K562 (cell line): ENCODE data around the gene ADORA3. TPM values are rescaled to one million over a fixed set of nuclear protein-coding genes. Genes with fewer than 3 reads are reported as not detected.

Experiments used
- CREB3 ChIP-seq: fragments of 450-650 bp; conservative IDR thresholded peaks from 2 replicates; pipeline ENCODE4 v1.6.1; 2016; ENCODE audit warnings: missing genetic modification characterization, low read depth, mild to moderate bottlenecking, missing compliant biosample characterization, moderate library complexity
- ELF1 ChIP-seq: fragments of 200-800 bp; sonication (Bioruptor generic); IDR thresholded peaks from 2 replicates; pipeline ENCODE4 v1.6.1; 2016; ENCODE audit warnings: missing genetic modification characterization, missing compliant biosample characterization
- HMG20A ChIP-seq: fragments of 450-650 bp; formaldehyde crosslinking; conservative IDR thresholded peaks from 2 replicates; pipeline ENCODE4 v1.4.0; 2020; ENCODE audit warnings: mild to moderate bottlenecking, mixed read lengths
- IRF2 ChIP-seq: sonication (generic); formaldehyde crosslinking; IDR thresholded peaks from 2 replicates; pipeline ENCODE4 v1.8.1; 2022; ENCODE audit warnings: mild to moderate bottlenecking, missing genetic modification reagents
- KLF6 ChIP-seq: fragments of 250-450 bp; sonication (Bioruptor Pico); IDR thresholded peaks from 2 replicates; pipeline ENCODE4 v1.4.0; 2020; ENCODE audit warnings: mild to moderate bottlenecking, moderate library complexity, borderline replicate concordance
- MAFK ChIP-seq: IDR thresholded peaks from 2 replicates; pipeline ENCODE4 v1.6.1; 2011; ENCODE audit warnings: low read length, improper control_type of control experiment
- MTA1 ChIP-seq: fragments of 450-650 bp; IDR thresholded peaks from 2 replicates; pipeline ENCODE4 v1.6.1; 2017; ENCODE audit warnings: borderline replicate concordance
- PML ChIP-seq: IDR thresholded peaks from 2 replicates; pipeline ENCODE4 v1.6.1; 2012; ENCODE audit warnings: low read length, inconsistent platforms
- RAD21 ChIP-seq, 2 experiments: fragments of 250-450 bp in 1 of 2; fragments of 450-650 bp in 1 of 2; sonication (Bioruptor Pico) in 1 of 2; formaldehyde crosslinking in 1 of 2; IDR thresholded peaks in 1 of 2; conservative IDR thresholded peaks in 1 of 2; 2 replicates each; pipeline versions ENCODE4 v1.4.0 to v1.8.0; 2020 to 2022; ENCODE audit warnings: mild to moderate bottlenecking in 2 of 2, moderate library complexity in 1 of 2
- RUNX1 ChIP-seq: sonication (generic); IDR thresholded peaks from 2 replicates; pipeline ENCODE4 v1.6.1; 2016; ENCODE audit warnings: antibody characterized with exemption, low read depth
- STAT6 ChIP-seq: sonication (generic); formaldehyde crosslinking; IDR thresholded peaks from 2 replicates; pipeline ENCODE4 v1.8.1; 2023; ENCODE audit warnings: mild to moderate bottlenecking, missing genetic modification reagents
- SUPT5H ChIP-seq: fragments of 450-650 bp; IDR thresholded peaks from 2 replicates; pipeline ENCODE4 v1.6.1; 2016
- TFAP4 ChIP-seq: sonication (generic); formaldehyde crosslinking; IDR thresholded peaks from 2 replicates; pipeline ENCODE4 v1.8.0; 2022; ENCODE audit warnings: missing genetic modification reagents, mild to moderate bottlenecking, moderate library complexity, borderline replicate concordance
- THAP7 ChIP-seq: fragments of 250-450 bp; sonication (Bioruptor Pico); IDR thresholded peaks from 2 replicates; pipeline ENCODE4 v1.5.0; 2021
- ZBED1 ChIP-seq: IDR thresholded peaks from 2 replicates; pipeline ENCODE4 v1.6.1; 2014
- ZNF212 ChIP-seq: fragments of 450-650 bp; formaldehyde crosslinking; IDR thresholded peaks from 2 replicates; pipeline ENCODE4 v1.4.0; 2020; ENCODE audit warnings: mild to moderate bottlenecking
- ZNF324 ChIP-seq: fragments of 250-450 bp; sonication (Bioruptor Pico); IDR thresholded peaks from 2 replicates; pipeline ENCODE4 v1.4.0; 2020; ENCODE audit warnings: mild to moderate bottlenecking
- ZNF592 ChIP-seq: fragments of 450-650 bp; IDR thresholded peaks from 2 replicates; pipeline ENCODE4 v1.6.1; 2017; ENCODE audit warnings: antibody characterized with exemption, mild to moderate bottlenecking
- polyA plus RNA-seq, 8 experiments: library from polyadenylated mRNA; depleted of rRNA in 4 of 8; stranded (reverse) in 5 of 8; unstranded in 3 of 8; fragments of >200 nt; fragmentation: Nextera tagmentation in 2 of 8; fragmentation: Illumina TruSeq in 1 of 8; extraction: Ambion mirVana in 2 of 8; extraction: Trizol in 1 of 8; gene quantifications; 2 replicates each; pipeline versions ENCODE4 v1.2.1 to v1.2.3, GENCODE V29; 2011 to 2014; ENCODE audit warnings: inconsistent platforms in 1 of 8, missing spikeins in 1 of 8
- total RNA-seq, 7 experiments: library from RNA; depleted of rRNA in 6 of 7; stranded (reverse); fragments of >200 nt in 6 of 7; fragmentation: Illumina TruSeq in 2 of 7; extraction: Trizol in 2 of 7; gene quantifications; 2 replicates each; pipeline versions ENCODE4 v1.2.1 to v1.2.3, GENCODE V29; 2011 to 2021; ENCODE audit warnings: low replicate concordance in 1 of 7

Gene ADORA3
- total and polyA plus RNA-seq, 9 of the 15 experiments (the other 6 are each of a cell fraction or from before 2014, with no cell fraction given), result 0.09 to 0.35 (median 0.16) TPM; not detected in 3

- TF ChIP-seq ZNF592 (no peak), ZNF324 (CRISPR knock-in tag) (no peak), MAFK (peak; percentile 39), RAD21 (CRISPR knock-in tag; conservative IDR thresholded peaks at IDR 0.05 in 1 of 2, IDR thresholded peaks at IDR 0.05 in 1 of 2) (peak; percentile 98), ZBED1 (no peak), KLF6 (CRISPR knock-in tag) (no peak), THAP7 (CRISPR knock-in tag) (no peak), STAT6 (CRISPR knock-in tag) (no peak), PML (no peak), ZNF212 (no peak), MTA1 (no peak), RUNX1 (no peak), ELF1 (tag) (peak; percentile 14; the same call in 1 of the 2 replicates), HMG20A (no peak), TFAP4 (peak; percentile 77), SUPT5H (no peak), CREB3 (no peak), IRF2 (CRISPR knock-in tag) (no peak)
Measured at GRCh38 chr1:111481387-111482221, 21.8 kb downstream of the ADORA3 start (continued).
